ENCODE measurements around the gene SERPINB6.
"Not testable (repeated sequence)": the region's sequence is repeated elsewhere in the genome, so short reads cannot be mapped to it uniquely, and the experiment has no call there.

The SERPINB6 gene

DNA sequence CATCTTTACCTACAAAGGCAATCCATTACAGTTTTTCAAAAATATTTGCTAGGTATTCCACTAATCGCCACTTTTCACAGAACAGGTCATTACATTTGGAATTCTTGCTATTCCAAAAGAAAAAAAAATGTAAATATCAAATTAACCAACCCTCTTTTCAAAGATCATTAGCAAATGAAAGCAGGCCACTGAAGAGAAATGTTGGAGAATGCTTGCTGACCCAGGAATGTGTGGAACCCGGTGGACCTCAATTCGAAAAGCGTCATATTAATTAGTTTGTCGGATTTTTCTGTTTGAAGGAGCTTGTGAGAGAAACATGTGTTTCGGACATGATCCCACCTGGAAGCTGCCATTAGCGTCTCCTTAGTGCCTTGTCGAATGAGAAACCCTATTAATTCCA is 40.3 kb downstream of the SERPINB6 start:
- Histone ChIP-seq H3K9ac (ENCODE audit: low read length) (no peak overlapping the region), H3K4me1 (ENCODE audit: control insufficient read depth, insufficient read depth, low read length) (no peaks in the 10 kb centered on the region), H3K36me3 (ENCODE audit: control insufficient read depth, insufficient read depth, low read length, severe bottlenecking) (no peaks in the 10 kb centered on the region), H3K9me3 (ENCODE audit: control insufficient read depth, low read length) (no peaks in the 10 kb centered on the region), H3K27me3 (replicated peaks; ENCODE audit: control insufficient read depth, insufficient read depth, low read length) (no peaks in the 10 kb centered on the region), H3K4me3 (ENCODE audit: low read length) (no peak overlapping the region)
- DNase-seq (ENCODE audit: low read depth): no peak

DNA sequence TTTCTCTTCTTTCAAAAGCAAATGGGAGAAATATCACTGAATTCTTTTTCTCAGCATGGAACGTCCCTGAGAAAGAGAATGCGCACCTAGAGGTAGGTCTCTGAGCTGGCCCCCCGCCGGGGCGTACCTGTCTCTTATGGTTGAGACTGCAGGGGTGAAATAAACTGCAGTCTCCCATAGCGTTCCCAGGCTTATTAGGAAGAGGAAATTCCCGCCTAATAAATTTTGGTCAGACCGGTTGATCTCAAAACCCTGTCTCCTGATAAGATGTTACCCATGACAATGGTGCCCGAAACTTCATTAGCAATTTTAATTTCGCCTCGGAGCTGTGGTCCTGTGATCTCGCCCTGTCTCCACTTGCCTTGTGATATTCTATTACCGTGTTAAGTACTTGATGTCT is 43.4 kb downstream of the SERPINB6 start:
- H3K27me3 ChIP-seq (replicated peaks; ENCODE audit: control insufficient read depth, insufficient read depth, low read length); DNase-seq (ENCODE audit: low read depth); H3K4me1 ChIP-seq (ENCODE audit: control insufficient read depth, insufficient read depth, low read length); H3K4me3 ChIP-seq (ENCODE audit: low read length); H3K9ac ChIP-seq (ENCODE audit: low read length); H3K9me3 ChIP-seq (ENCODE audit: control insufficient read depth, low read length); H3K36me3 ChIP-seq (ENCODE audit: control insufficient read depth, insufficient read depth, low read length, severe bottlenecking): not testable (repeated sequence)

GRCh38 chr6:2925842-2926747 is 45.3 kb downstream of the SERPINB6 start:
- not testable (repeated sequence) for H3K9me3 ChIP-seq (ENCODE audit: control insufficient read depth, low read length); H3K9ac ChIP-seq (ENCODE audit: low read length); H3K4me1 ChIP-seq (ENCODE audit: control insufficient read depth, insufficient read depth, low read length); H3K36me3 ChIP-seq (ENCODE audit: control insufficient read depth, insufficient read depth, low read length, severe bottlenecking); H3K27me3 ChIP-seq (replicated peaks; ENCODE audit: control insufficient read depth, insufficient read depth, low read length); H3K4me3 ChIP-seq (ENCODE audit: low read length)
- peak; percentile 8 for DNase-seq (ENCODE audit: low read depth)

DNA sequence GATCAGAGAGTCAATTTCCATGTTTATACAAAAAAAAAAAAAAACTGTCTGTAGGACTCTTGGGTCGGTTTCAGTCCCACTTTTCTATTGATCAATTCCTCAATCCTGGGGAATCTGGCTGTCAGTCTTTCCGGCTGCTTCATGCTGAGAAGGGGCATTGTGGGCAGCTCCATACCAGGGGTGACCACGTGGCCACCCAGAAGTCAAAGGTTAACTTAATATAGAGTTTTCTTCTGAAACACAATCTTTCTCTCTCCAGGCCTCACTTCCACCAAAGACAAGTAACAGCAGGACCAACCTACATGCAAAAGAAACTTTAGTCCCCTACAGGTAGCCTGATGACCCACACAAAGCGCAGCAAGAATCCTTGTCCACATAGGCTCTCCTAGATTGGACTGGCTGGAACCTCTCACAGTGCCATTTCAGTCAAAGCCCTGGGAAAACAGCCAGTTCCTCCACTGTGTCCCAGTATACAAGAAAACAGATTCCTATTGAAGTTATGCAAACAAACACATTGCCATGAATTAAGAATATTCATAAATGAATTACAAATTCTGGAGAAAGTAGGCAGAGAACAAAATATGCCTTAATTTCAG is 49.7 kb downstream of the SERPINB6 start:
- Histone ChIP-seq H3K4me1 (ENCODE audit: control insufficient read depth, insufficient read depth, low read length) (no peaks in the 10 kb centered on the region), H3K4me3 (ENCODE audit: low read length) (no peak overlapping the region), H3K36me3 (ENCODE audit: control insufficient read depth, insufficient read depth, low read length, severe bottlenecking) (no peaks in the 10 kb centered on the region), H3K27me3 (replicated peaks; ENCODE audit: control insufficient read depth, insufficient read depth, low read length) (peaks cover 11% of the 10 kb centered on the region), H3K9ac (ENCODE audit: low read length) (no peak overlapping the region), H3K9me3 (ENCODE audit: control insufficient read depth, low read length) (no peaks in the 10 kb centered on the region)
- DNase-seq (ENCODE audit: low read depth): no peak

DNA sequence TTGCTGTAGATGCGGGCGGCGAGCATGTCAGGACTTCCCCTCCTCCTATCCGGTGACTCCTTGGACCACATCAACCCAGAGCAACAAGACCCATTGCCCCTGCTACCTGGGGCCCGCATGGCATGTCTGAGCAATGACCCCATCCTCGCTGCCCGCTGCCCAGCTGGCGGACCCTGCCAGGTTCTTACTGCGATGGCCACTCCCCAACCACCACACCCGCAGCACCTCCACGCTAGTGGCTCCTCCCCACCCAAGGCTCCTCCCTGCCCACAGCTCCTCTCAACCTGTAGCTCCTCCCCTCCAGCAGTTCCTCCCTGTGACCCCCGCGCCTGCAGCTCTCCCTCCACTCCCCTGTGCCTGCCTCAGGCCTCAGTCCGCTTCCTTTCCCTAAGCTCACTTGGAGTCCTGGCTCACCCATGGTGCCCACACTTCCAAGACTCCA is 50.7 kb downstream of the SERPINB6 start:
- Histone ChIP-seq H3K4me1 (ENCODE audit: control insufficient read depth, insufficient read depth, low read length) (no peaks in the 10 kb centered on the region), H3K9ac (ENCODE audit: low read length) (no peak overlapping the region), H3K36me3 (ENCODE audit: control insufficient read depth, insufficient read depth, low read length, severe bottlenecking) (no peaks in the 10 kb centered on the region), H3K9me3 (ENCODE audit: control insufficient read depth, low read length) (no peaks in the 10 kb centered on the region), H3K27me3 (replicated peaks; ENCODE audit: control insufficient read depth, insufficient read depth, low read length) (peaks cover 11% of the 10 kb centered on the region), H3K4me3 (ENCODE audit: low read length) (no peak overlapping the region)
- DNase-seq (ENCODE audit: low read depth): no peak

DNA sequence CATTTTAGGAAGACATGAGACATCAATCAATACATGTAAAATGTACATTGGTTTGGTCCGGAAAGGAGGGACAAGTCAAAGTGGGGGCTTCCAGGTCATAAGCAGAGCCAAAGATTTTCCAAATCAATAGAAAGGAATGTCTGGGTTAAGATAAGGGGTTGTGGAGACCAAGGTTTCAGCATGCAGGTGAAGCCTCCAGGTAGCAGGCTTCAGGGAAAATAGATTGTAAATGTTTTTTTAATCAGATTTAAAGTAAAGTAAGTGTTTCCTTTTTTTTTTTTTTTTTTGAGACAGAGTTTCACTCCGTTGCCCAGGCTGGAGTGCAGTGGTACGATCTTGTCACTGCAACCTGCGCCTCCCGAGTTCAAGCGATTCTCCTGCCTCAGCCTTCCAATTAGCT is 51.5 kb downstream of the SERPINB6 start:
- peaks cover 11% of the 10 kb centered on the region for H3K27me3 ChIP-seq (replicated peaks; ENCODE audit: control insufficient read depth, insufficient read depth, low read length)
- no peaks in the 10 kb centered on the region for H3K9me3 ChIP-seq (ENCODE audit: control insufficient read depth, low read length)
- H3K9ac ChIP-seq (ENCODE audit: low read length): no peak overlapping the region
- no peaks in the 10 kb centered on the region for H3K4me1 ChIP-seq (ENCODE audit: control insufficient read depth, insufficient read depth, low read length)
- no peak overlapping the region for H3K4me3 ChIP-seq (ENCODE audit: low read length)
- no peaks in the 10 kb centered on the region for H3K36me3 ChIP-seq (ENCODE audit: control insufficient read depth, insufficient read depth, low read length, severe bottlenecking)
- no peak for DNase-seq (ENCODE audit: low read depth)

- Histone ChIP-seq H3K4me1 (ENCODE audit: control insufficient read depth, insufficient read depth, low read length) (no peaks in the 10 kb centered on the region), H3K9me3 (ENCODE audit: control insufficient read depth, low read length) (no peaks in the 10 kb centered on the region), H3K27me3 (replicated peaks; ENCODE audit: control insufficient read depth, insufficient read depth, low read length) (peaks cover 11% of the 10 kb centered on the region), H3K9ac (ENCODE audit: low read length) (no peak overlapping the region), H3K36me3 (ENCODE audit: control insufficient read depth, insufficient read depth, low read length, severe bottlenecking) (no peaks in the 10 kb centered on the region), H3K4me3 (ENCODE audit: low read length) (no peak overlapping the region)
- no peak for DNase-seq (ENCODE audit: low read depth)
Measured at GRCh38 chr6:2919401-2919800, 52.0 kb downstream of the SERPINB6 start.

DNA sequence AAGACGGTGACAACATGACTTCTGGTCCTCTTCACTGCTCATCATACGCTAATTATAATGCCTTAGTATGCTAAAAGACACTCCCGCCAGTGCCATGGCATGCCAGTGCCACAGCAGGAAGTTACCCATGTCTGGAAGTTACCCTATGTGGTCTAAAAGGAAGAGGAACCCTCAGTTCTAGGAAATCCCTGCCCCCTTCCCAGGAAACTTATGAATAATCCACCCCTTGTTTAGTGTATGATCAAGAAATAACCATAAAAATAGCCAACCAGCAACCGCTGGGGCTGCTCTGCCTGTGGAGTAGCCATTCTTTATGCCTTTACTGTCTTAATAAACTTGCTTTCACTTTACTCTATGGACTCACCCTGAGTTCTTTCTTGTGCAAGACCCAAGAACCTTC is 52.4 kb downstream of the SERPINB6 start:
- peaks cover 11% of the 10 kb centered on the region for H3K27me3 ChIP-seq (replicated peaks; ENCODE audit: control insufficient read depth, insufficient read depth, low read length)
- no peaks in the 10 kb centered on the region for H3K9me3 ChIP-seq (ENCODE audit: control insufficient read depth, low read length)
- no peak overlapping the region for H3K9ac ChIP-seq (ENCODE audit: low read length)
- H3K4me3 ChIP-seq (ENCODE audit: low read length): no peak overlapping the region
- no peaks in the 10 kb centered on the region for H3K36me3 ChIP-seq (ENCODE audit: control insufficient read depth, insufficient read depth, low read length, severe bottlenecking)
- no peak for DNase-seq (ENCODE audit: low read depth)
- H3K4me1 ChIP-seq (ENCODE audit: control insufficient read depth, insufficient read depth, low read length): no peaks in the 10 kb centered on the region

- Histone ChIP-seq H3K27me3 (replicated peaks; ENCODE audit: control insufficient read depth, insufficient read depth, low read length) (peaks cover 11% of the 10 kb centered on the region), H3K4me3 (ENCODE audit: low read length) (no peak overlapping the region), H3K36me3 (ENCODE audit: control insufficient read depth, insufficient read depth, low read length, severe bottlenecking) (no peaks in the 10 kb centered on the region), H3K9me3 (ENCODE audit: control insufficient read depth, low read length) (no peaks in the 10 kb centered on the region), H3K9ac (ENCODE audit: low read length) (no peak overlapping the region), H3K4me1 (ENCODE audit: control insufficient read depth, insufficient read depth, low read length) (no peaks in the 10 kb centered on the region)
- DNase-seq (ENCODE audit: low read depth): no peak
Measured at GRCh38 chr6:2917801-2918445, 53.4 kb downstream of the SERPINB6 start.

- Histone ChIP-seq H3K4me3 (ENCODE audit: low read length) (no peak overlapping the region), H3K36me3 (ENCODE audit: control insufficient read depth, insufficient read depth, low read length, severe bottlenecking) (no peaks in the 10 kb centered on the region), H3K4me1 (ENCODE audit: control insufficient read depth, insufficient read depth, low read length) (no peaks in the 10 kb centered on the region), H3K27me3 (replicated peaks; ENCODE audit: control insufficient read depth, insufficient read depth, low read length) (peaks cover 11% of the 10 kb centered on the region), H3K9me3 (ENCODE audit: control insufficient read depth, low read length) (no peaks in the 10 kb centered on the region), H3K9ac (ENCODE audit: low read length) (no peak overlapping the region)
- DNase-seq (ENCODE audit: low read depth): no peak
Measured at GRCh38 chr6:2917065-2917464, 54.3 kb downstream of the SERPINB6 start.

GRCh38 chr6:2916158-2916925 is 55.0 kb downstream of the SERPINB6 start:
- Histone ChIP-seq H3K27me3 (replicated peaks; ENCODE audit: control insufficient read depth, insufficient read depth, low read length) (peaks cover 11% of the 10 kb centered on the region), H3K4me3 (ENCODE audit: low read length) (no peak overlapping the region), H3K4me1 (ENCODE audit: control insufficient read depth, insufficient read depth, low read length) (no peaks in the 10 kb centered on the region), H3K9ac (ENCODE audit: low read length) (no peak overlapping the region), H3K9me3 (ENCODE audit: control insufficient read depth, low read length) (no peaks in the 10 kb centered on the region), H3K36me3 (ENCODE audit: control insufficient read depth, insufficient read depth, low read length, severe bottlenecking) (no peaks in the 10 kb centered on the region)
- no peak for DNase-seq (ENCODE audit: low read depth)

Data from adipocyte (in vitro differentiated cells).